GM18907 (cell line): Measurements from ENCODE around the gene CAPRIN2.

Experiments
- ATAC-seq: cut with Tn5 transposase; IDR thresholded peaks from one replicate; pipeline ENCODE4 v1.9.1; 2021; ENCODE audit warnings: mild to moderate bottlenecking, moderate library complexity; ENCODE audit not compliant: unreplicated experiment

Gene CAPRIN2

GRCh38 chr12:30763053-30763452, 8.3 kb upstream of the CAPRIN2 start:
- no peak for ATAC-seq

- ATAC-seq, result no peak
Measured at GRCh38 chr12:30761730-30762129, 7.0 kb upstream of the CAPRIN2 start.

- no peak for ATAC-seq
Measured at GRCh38 chr12:30757316-30757715, 2.6 kb upstream of the CAPRIN2 start.

GRCh38 chr12:30756074-30756473, 1.3 kb upstream of the CAPRIN2 start:
- no peak for ATAC-seq

- ATAC-seq, result no peak
Measured at GRCh38 chr12:30755395-30755762, 628 bp upstream of the CAPRIN2 start.

- ATAC-seq, result peak; percentile 57
Measured at GRCh38 chr12:30754383-30754749, 385 bp downstream of the CAPRIN2 start.

- ATAC-seq, result no peak
Measured at GRCh38 chr12:30753751-30754382, 884 bp downstream of the CAPRIN2 start.

- no peak for ATAC-seq
Measured at GRCh38 chr12:30753233-30753632, 1.5 kb downstream of the CAPRIN2 start.

GRCh38 chr12:30752255-30752654, 2.5 kb downstream of the CAPRIN2 start:
- ATAC-seq, result no peak

- no peak for ATAC-seq
Measured at GRCh38 chr12:30748147-30748546, 6.6 kb downstream of the CAPRIN2 start.

- ATAC-seq, result no peak
Measured at GRCh38 chr12:30746190-30746589, 8.6 kb downstream of the CAPRIN2 start.

GRCh38 chr12:30744321-30744720, 10.4 kb downstream of the CAPRIN2 start:
- ATAC-seq, result no peak

GRCh38 chr12:30740274-30740673, 14.5 kb downstream of the CAPRIN2 start:
- ATAC-seq, result no peak

GRCh38 chr12:30739020-30739419, 15.7 kb downstream of the CAPRIN2 start:
- no peak for ATAC-seq

GRCh38 chr12:30732954-30733637, 21.7 kb downstream of the CAPRIN2 start:
- no peak for ATAC-seq

- no peak for ATAC-seq
Measured at GRCh38 chr12:30730011-30730410, 24.7 kb downstream of the CAPRIN2 start.

GRCh38 chr12:30729547-30729946, 25.2 kb downstream of the CAPRIN2 start:
- ATAC-seq, result no peak

- ATAC-seq, result no peak
Measured at GRCh38 chr12:30726647-30727046, 28.1 kb downstream of the CAPRIN2 start.

GRCh38 chr12:30725739-30726138, 29.0 kb downstream of the CAPRIN2 start:
- ATAC-seq, result no peak

- no peak for ATAC-seq
Measured at GRCh38 chr12:30719060-30719459, 35.7 kb downstream of the CAPRIN2 start.

- ATAC-seq, result no peak
Measured at GRCh38 chr12:30707613-30708342, 47.0 kb downstream of the CAPRIN2 start.

GRCh38 chr12:30706476-30706875, 48.3 kb downstream of the CAPRIN2 start:
- ATAC-seq, result no peak
